ENCODE data around the gene TRDMT1. TPM values are rescaled to one million over a fixed set of nuclear protein-coding genes. Genes with fewer than 3 reads are reported as not detected.

Gene TRDMT1
- polyA plus RNA-seq, 1 experiment = 2.4 TPM

- no peak for DNase-seq (ENCODE audit: low read depth)
- ChIA-PET POLR2A (interaction anchor here (0.8 kb wide), 1 partner anchor 19 kb away, joined by 4 read pairs; no protein-coding TSS in a partner anchor), CTCF (interaction anchor here (0.9 to 1.3 kb wide), 4 partner anchors 25 to 203 kb away, joined by 3 to 4 read pairs (median 3); partner anchors contain the start of gene TRDMT1)
- peak overlapping the region; percentile 6; the same call in 1 of the 2 replicates for H3K4me3 ChIP-seq (ENCODE audit: low read depth, low read length)
- no peaks in the 10 kb centered on the region for H3K27me3 ChIP-seq (ENCODE audit: control insufficient read depth, insufficient read depth, low read length)
- TF ChIP-seq, protein P1, sequence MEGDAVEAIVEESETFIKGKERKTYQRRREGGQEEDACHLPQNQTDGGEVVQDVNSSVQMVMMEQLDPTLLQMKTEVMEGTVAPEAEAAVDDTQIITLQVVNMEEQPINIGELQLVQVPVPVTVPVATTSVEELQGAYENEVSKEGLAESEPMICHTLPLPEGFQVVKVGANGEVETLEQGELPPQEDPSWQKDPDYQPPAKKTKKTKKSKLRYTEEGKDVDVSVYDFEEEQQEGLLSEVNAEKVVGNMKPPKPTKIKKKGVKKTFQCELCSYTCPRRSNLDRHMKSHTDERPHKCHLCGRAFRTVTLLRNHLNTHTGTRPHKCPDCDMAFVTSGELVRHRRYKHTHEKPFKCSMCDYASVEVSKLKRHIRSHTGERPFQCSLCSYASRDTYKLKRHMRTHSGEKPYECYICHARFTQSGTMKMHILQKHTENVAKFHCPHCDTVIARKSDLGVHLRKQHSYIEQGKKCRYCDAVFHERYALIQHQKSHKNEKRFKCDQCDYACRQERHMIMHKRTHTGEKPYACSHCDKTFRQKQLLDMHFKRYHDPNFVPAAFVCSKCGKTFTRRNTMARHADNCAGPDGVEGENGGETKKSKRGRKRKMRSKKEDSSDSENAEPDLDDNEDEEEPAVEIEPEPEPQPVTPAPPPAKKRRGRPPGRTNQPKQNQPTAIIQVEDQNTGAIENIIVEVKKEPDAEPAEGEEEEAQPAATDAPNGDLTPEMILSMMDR (IDR thresholded peaks at IDR 0.05; ENCODE audit: insufficient read depth, low read depth, low read length) = no peak
- peaks cover 21% of the 10 kb centered on the region for H3K36me3 ChIP-seq (ENCODE audit: control insufficient read depth, insufficient read depth, low read length)
Observed at GRCh38 chr10:17234431-17234945, 33.0 kb upstream of the TRDMT1 start.

GRCh38 chr10:17233286-17233991, 32.0 kb upstream of the TRDMT1 start:
- peaks cover 21% of the 10 kb centered on the region for H3K36me3 ChIP-seq (ENCODE audit: control insufficient read depth, insufficient read depth, low read length)
- H3K27me3 ChIP-seq (ENCODE audit: control insufficient read depth, insufficient read depth, low read length) = no peaks in the 10 kb centered on the region
- ChIA-PET CTCF (interaction anchor here (0.6 to 1.2 kb wide), 2 partner anchors 32 to 261 kb away, joined by 3 read pairs; partner anchors contain the start of gene TRDMT1), POLR2A (interaction anchor here (0.8 to 0.9 kb wide), 2 partner anchors 18 to 247 kb away, joined by 3 to 4 read pairs; no protein-coding TSS in a partner anchor)
- DNase-seq (ENCODE audit: low read depth) = no peak
- peak overlapping the region; percentile 1; the same call in 1 of the 2 replicates for H3K4me3 ChIP-seq (ENCODE audit: low read depth, low read length)
- TF ChIP-seq, protein P1 (IDR thresholded peaks at IDR 0.05; ENCODE audit: insufficient read depth, low read depth, low read length) = no peak

DNA sequence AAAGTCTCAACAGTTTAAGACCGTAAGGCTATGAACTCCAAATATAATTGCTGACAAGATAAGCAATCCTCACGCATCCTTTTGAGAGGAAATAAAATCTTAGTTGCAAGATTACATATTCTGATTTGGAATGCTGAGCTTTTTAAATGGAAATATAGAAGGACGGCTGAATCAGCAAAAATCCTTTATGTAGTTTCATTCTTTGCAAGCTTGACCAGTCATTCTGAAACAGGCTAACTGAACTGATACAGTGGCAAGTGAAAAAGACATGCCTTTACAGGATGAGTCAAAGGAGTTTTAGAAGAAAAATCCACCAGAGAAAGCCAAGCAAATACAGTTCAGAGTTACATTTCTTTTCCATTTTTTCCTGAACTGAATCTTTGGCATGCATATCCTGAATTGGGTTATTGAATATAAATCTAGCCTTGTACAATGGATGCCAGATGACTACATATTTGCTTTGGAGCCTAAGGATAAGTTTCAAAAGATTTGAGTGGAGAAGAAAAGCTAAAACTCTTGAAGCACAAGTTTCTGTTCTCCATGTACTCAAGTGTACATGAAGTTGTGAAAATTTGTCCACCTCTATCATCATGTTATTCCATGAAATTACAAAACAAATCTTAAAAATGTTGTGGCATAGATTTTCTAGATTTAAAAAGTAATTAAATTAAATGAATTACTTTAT, 30.9 kb upstream of the TRDMT1 start:
- Histone ChIP-seq H3K27me3 (ENCODE audit: control insufficient read depth, insufficient read depth, low read length) (no peaks in the 10 kb centered on the region), H3K4me3 (ENCODE audit: low read depth, low read length) (peak overlapping the region; percentile 98), H3K36me3 (ENCODE audit: control insufficient read depth, insufficient read depth, low read length) (peaks cover 21% of the 10 kb centered on the region)
- ChIA-PET POLR2A (interaction anchor here (0.6 to 0.9 kb wide), 2 partner anchors 246 to 340 kb away, joined by 3 read pairs; no protein-coding TSS in a partner anchor), CTCF (interaction anchor here (1.7 kb wide), 1 partner anchor 24 kb away, joined by 5 read pairs; no protein-coding TSS in a partner anchor)
- TF ChIP-seq, protein P1 (IDR thresholded peaks at IDR 0.05; ENCODE audit: insufficient read depth, low read depth, low read length) = no peak
- no peak for DNase-seq (ENCODE audit: low read depth)

- CTCF ChIA-PET = interaction anchor here (0.9 to 2.2 kb wide), 4 partner anchors 11 to 31 kb away, joined by 3 to 6 read pairs (median 4); no protein-coding TSS in a partner anchor
- POLR2A ChIA-PET = no interaction called here
- DNase-seq (ENCODE audit: low read depth) = no peak
- TF ChIP-seq, protein P1 (IDR thresholded peaks at IDR 0.05; ENCODE audit: insufficient read depth, low read depth, low read length) = no peak
- no peaks in the 10 kb centered on the region for H3K27me3 ChIP-seq (ENCODE audit: control insufficient read depth, insufficient read depth, low read length)
- H3K36me3 ChIP-seq (ENCODE audit: control insufficient read depth, insufficient read depth, low read length) = peaks cover 21% of the 10 kb centered on the region
- H3K4me3 ChIP-seq (ENCODE audit: low read depth, low read length) = peak overlapping the region; percentile 98
Observed at GRCh38 chr10:17231788-17232187, 30.3 kb upstream of the TRDMT1 start.
